ENCODE results near the gene SLC6A17.

Gene SLC6A17

DNA sequence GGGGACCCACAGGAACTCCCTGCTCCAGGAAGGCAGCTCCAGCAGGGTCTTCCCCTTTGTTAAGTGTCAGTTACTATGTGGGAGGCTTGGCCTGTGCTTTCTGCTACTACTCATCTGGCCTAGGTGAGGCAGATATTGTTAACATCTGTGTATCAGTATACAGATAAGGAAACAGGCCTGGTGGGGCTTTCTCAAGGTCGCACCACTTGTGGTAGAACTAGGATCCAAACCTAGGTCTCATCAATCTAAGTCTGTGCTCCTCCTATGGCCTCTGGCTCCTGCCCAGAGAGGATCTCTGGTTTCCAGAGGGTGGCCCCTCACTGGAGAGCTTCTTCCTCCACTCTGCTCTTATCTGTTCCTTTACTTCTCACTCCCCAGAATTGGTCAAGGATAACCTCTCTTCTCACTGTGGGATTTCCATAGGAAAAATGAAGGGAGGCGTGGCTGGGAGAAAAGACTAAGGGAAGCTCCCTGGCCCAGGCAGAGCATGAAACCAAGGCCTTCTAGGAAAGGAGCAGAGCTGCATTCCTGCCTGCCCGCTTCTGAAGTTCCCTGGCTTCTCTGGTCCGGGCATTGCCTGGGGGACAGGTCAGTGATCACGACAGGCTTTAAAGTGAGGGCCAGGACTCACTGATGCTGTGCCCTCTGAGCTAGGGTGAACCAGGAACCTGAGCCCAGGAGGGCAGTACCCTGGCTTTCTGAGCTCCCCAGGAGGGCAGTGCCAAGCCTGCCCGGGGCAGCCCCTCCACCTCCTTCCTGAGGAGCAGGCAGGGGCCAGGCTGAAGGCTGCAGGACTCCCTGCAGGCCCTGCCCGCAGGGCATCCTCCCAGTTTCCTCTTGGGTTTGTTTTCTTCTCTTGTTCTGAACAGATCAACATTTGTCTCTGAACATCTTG is 65.6 kb downstream of the SLC6A17 start:
- TF ChIP-seq, protein P1, sequence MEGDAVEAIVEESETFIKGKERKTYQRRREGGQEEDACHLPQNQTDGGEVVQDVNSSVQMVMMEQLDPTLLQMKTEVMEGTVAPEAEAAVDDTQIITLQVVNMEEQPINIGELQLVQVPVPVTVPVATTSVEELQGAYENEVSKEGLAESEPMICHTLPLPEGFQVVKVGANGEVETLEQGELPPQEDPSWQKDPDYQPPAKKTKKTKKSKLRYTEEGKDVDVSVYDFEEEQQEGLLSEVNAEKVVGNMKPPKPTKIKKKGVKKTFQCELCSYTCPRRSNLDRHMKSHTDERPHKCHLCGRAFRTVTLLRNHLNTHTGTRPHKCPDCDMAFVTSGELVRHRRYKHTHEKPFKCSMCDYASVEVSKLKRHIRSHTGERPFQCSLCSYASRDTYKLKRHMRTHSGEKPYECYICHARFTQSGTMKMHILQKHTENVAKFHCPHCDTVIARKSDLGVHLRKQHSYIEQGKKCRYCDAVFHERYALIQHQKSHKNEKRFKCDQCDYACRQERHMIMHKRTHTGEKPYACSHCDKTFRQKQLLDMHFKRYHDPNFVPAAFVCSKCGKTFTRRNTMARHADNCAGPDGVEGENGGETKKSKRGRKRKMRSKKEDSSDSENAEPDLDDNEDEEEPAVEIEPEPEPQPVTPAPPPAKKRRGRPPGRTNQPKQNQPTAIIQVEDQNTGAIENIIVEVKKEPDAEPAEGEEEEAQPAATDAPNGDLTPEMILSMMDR (IDR thresholded peaks at IDR 0.05; ENCODE audit: insufficient read depth, low read length, missing control alignments) = no peak
- POLR2A ChIA-PET = interaction anchor here (0.8 kb wide), 1 partner anchor 8 kb away, joined by 3 read pairs; no protein-coding TSS in a partner anchor

GRCh38 chr1:110216844-110217444 is 66.7 kb downstream of the SLC6A17 start:
- DNase-seq (ENCODE audit: low read depth, low spot score) = no peak
- ChIA-PET CTCF (interaction anchor here (1.2 to 11.2 kb wide), 5 partner anchors 9 to 244 kb away, joined by 3 to 1192 read pairs (median 23); no protein-coding TSS in a partner anchor), POLR2A (no interaction called here)
- TF ChIP-seq, protein P1 (IDR thresholded peaks at IDR 0.05; ENCODE audit: insufficient read depth, low read length, missing control alignments) = no peak
- no peak overlapping the region for H3K4me3 ChIP-seq (ENCODE audit: low read depth, low read length)

More for the DNA sequence above, 65.6 kb downstream of the SLC6A17 start:
- CTCF ChIA-PET = interaction anchor here (0.6 to 11.2 kb wide), 6 partner anchors 8 to 404 kb away, joined by 3 to 1192 read pairs (median 14); no protein-coding TSS in a partner anchor
- no peak for DNase-seq (ENCODE audit: low read depth, low spot score)
- H3K4me3 ChIP-seq (ENCODE audit: low read depth, low read length) = no peak overlapping the region

- POLR2A ChIA-PET = no interaction called here
- no peak for DNase-seq (ENCODE audit: low read depth, low spot score)
These were observed 67.8 kb downstream of the SLC6A17 start for GRCh38 chr1:110218137-110218536.

DNA sequence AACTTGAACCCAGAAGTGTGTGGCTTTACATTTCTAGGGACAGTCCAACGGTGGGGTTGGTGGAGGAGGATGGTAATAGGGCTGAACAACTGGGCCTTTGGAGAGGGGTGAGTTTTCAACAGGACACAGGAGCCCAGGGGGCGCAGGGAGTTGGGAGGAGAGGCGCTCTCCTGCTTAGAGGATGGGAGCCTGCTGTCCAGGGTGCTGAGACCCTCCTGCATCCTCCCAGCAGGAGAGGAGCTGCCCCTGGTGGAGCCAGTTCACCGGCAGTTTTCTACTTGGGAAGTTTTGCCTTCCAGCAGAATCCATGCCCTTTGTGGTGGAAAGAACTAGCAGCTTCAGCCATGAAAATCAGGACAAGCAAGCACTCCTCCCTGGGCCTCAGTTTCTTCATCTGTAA is 68.4 kb downstream of the SLC6A17 start:
- DNase-seq (ENCODE audit: low read depth, low spot score) = no peak
- TF ChIP-seq, protein P1 (IDR thresholded peaks at IDR 0.05; ENCODE audit: insufficient read depth, low read length, missing control alignments) = peak; percentile 11
- ChIA-PET CTCF (interaction anchor here (0.8 to 2.1 kb wide), 8 partner anchors 8 to 277 kb away, joined by 4 to 14 read pairs (median 6); no protein-coding TSS in a partner anchor), POLR2A (no interaction called here)
- no peak overlapping the region for H3K4me3 ChIP-seq (ENCODE audit: low read depth, low read length)

More at GRCh38 chr1:110218137-110218536, 67.8 kb downstream of the SLC6A17 start:
- no peak overlapping the region for H3K4me3 ChIP-seq (ENCODE audit: low read depth, low read length)
- TF ChIP-seq, protein P1 (IDR thresholded peaks at IDR 0.05; ENCODE audit: insufficient read depth, low read length, missing control alignments) = no peak
- CTCF ChIA-PET = interaction anchor here (1.2 to 3.8 kb wide), 2 partner anchors 10 to 11 kb away, joined by 3 to 29 read pairs; no protein-coding TSS in a partner anchor

GRCh38 chr1:110220324-110220723 is 70.0 kb downstream of the SLC6A17 start:
- no peak overlapping the region for H3K4me3 ChIP-seq (ENCODE audit: low read depth, low read length)
- ChIA-PET POLR2A (no interaction called here), CTCF (interaction anchor here (1.4 to 2.1 kb wide), 4 partner anchors 9 to 240 kb away, joined by 5 to 14 read pairs (median 10); no protein-coding TSS in a partner anchor)
- TF ChIP-seq, protein P1 (IDR thresholded peaks at IDR 0.05; ENCODE audit: insufficient read depth, low read length, missing control alignments) = no peak
- DNase-seq (ENCODE audit: low read depth, low spot score) = no peak

- CTCF ChIA-PET = interaction anchor here (2.2 kb wide), 1 partner anchor 13 kb away, joined by 10 read pairs; no protein-coding TSS in a partner anchor
- TF ChIP-seq, protein P1 (IDR thresholded peaks at IDR 0.05; ENCODE audit: insufficient read depth, low read length, missing control alignments) = no peak
- POLR2A ChIA-PET = no interaction called here
- no peak overlapping the region for H3K4me3 ChIP-seq (ENCODE audit: low read depth, low read length)
- no peak for DNase-seq (ENCODE audit: low read depth, low spot score)
These were observed 70.8 kb downstream of the SLC6A17 start for GRCh38 chr1:110221119-110221518.
